HCT116 (cell line): Measurements from ENCODE around the gene SFR1. TPM values are rescaled to one million over a fixed set of nuclear protein-coding genes. Genes with fewer than 3 reads are reported as not detected.

Source experiments
- ATAC-seq: fragments of 200-7000 bp; cut with Tn5 transposase; 2 replicates; pipeline ENCODE4 v1.9.1; 2020; ENCODE audit warnings: mild to moderate bottlenecking, moderate library complexity
- BruUV-seq: library from RNA; stranded (reverse); fragments of 400-500 nt; replicated peaks from 2 replicates; lab custom pipeline; 2021; lab: Mats Ljungman, UMichigan
- CTCF ChIA-PET: fragments of 300-600 bp; sonication (Branson Sonifier 250); formaldehyde crosslinking; loops from one replicate; lab custom pipeline; 2021; ENCODE audit warnings: antibody characterized with exemption; lab: Charles Lee
- POLR2A ChIA-PET: fragments of 300-600, 350-600 bp; sonication (Branson Sonifier 250); formaldehyde crosslinking; loops from one replicate; lab custom pipeline; 2021; ENCODE audit warnings: antibody characterized with exemption; lab: Charles Lee
- RAD21 ChIA-PET, 2 experiments: fragments of 300-600 bp; sonication (Branson Sonifier 250); formaldehyde crosslinking; loops; one replicate each; lab custom pipeline; 2023; ENCODE audit warnings: low total read pairs in 2 of 2; ENCODE audit not compliant: uncharacterized antibody in 2 of 2, unreplicated experiment in 2 of 2, low non-redundant PET in 1 of 2; lab: Charles Lee
- DNase-seq: peaks from one replicate; pipeline ENCODE4 v3.0.0-alpha.2; 2010; ENCODE audit warnings: low read depth, low spot score
- H2AFZ ChIP-seq: fragments of 200-600 bp; shearing (Covaris generic), sonication (generic); 2 replicates; pipeline ENCODE4 v1.6.1; 2017; ENCODE audit warnings: low read depth, mixed run types, mixed read lengths, antibody characterized with exemption, low read length; ENCODE audit not compliant: poor library complexity, severe bottlenecking
- H3K27ac ChIP-seq: 2 replicates; pipeline ENCODE4 v1.5.1; 2012; ENCODE audit warnings: low read depth, low read length
- H3K27me3 ChIP-seq: fragments of 200-600 bp; sonication (generic); 2 replicates; pipeline ENCODE4 v1.6.1; 2016; ENCODE audit warnings: mixed run types, low read length, mixed read lengths; ENCODE audit not compliant: insufficient read depth
- H3K36me3 ChIP-seq, 2 experiments: fragments of 200-500 bp in 1 of 2; fragments of 200-600 bp in 1 of 2; sonication (Bioruptor generic) in 1 of 2; sonication (generic) in 1 of 2; 2 replicates each; pipeline versions ENCODE4 v1.5.1 to v1.6.1; 2014 to 2016; ENCODE audit warnings: low read length in 2 of 2, inconsistent platforms in 1 of 2, mixed read lengths in 1 of 2, mixed run types in 1 of 2; ENCODE audit not compliant: insufficient read depth in 2 of 2, control insufficient read depth in 1 of 2
- H3K4me1 ChIP-seq, 2 experiments: fragments of 200-600 bp in 1 of 2; sonication (generic) in 1 of 2; 2 replicates each; pipeline versions ENCODE4 v1.5.1 to v1.6.1; 2012 to 2017; ENCODE audit warnings: low read length in 2 of 2, inconsistent platforms in 1 of 2, mild to moderate bottlenecking in 1 of 2, mixed read lengths in 1 of 2, mixed run types in 1 of 2, moderate library complexity in 1 of 2; ENCODE audit not compliant: insufficient read depth in 2 of 2, control insufficient read depth in 1 of 2
- H3K4me2 ChIP-seq: fragments of 200-600 bp; sonication (generic); 2 replicates; pipeline ENCODE4 v1.6.1; 2017; ENCODE audit warnings: mixed run types, low read length, mixed read lengths
- H3K4me3 ChIP-seq, 2 experiments: fragments of 200-600 bp in 1 of 2; sonication (generic) in 1 of 2; replicated peaks in 1 of 2; 2 replicates each; pipeline ENCODE4 v1.5.1; 2011 to 2016; ENCODE audit warnings: low read length in 2 of 2, control low read depth in 1 of 2, low read depth in 1 of 2, mild to moderate bottlenecking in 1 of 2, mixed read lengths in 1 of 2, mixed run types in 1 of 2
- H3K79me2 ChIP-seq: fragments of 200-600 bp; sonication (generic); 2 replicates; pipeline ENCODE4 v1.6.1; 2017; ENCODE audit warnings: mild to moderate bottlenecking, mixed run types, low read length, moderate library complexity, mixed read lengths; ENCODE audit not compliant: insufficient read depth
- H3K9ac ChIP-seq: fragments of 200-600 bp; sonication (generic); 2 replicates; pipeline ENCODE4 v1.6.1; 2016; ENCODE audit warnings: low read length, mixed read lengths
- H3K9me2 ChIP-seq: fragments of 200-600 bp; sonication (generic), shearing (Covaris generic); 2 replicates; pipeline ENCODE4 v1.6.1; 2017; ENCODE audit warnings: mixed run types, mild to moderate bottlenecking, moderate library complexity; ENCODE audit not compliant: insufficient read depth
- H3K9me3 ChIP-seq, 2 experiments: fragments of 200-500 bp in 1 of 2; fragments of 200-600 bp in 1 of 2; sonication (Bioruptor generic) in 1 of 2; sonication (generic) in 1 of 2; 2 replicates each; pipeline ENCODE4 v1.6.1; 2014 to 2017; ENCODE audit warnings: low read length in 2 of 2, mixed read lengths in 2 of 2, inconsistent platforms in 1 of 2, low read depth in 1 of 2, mild to moderate bottlenecking in 1 of 2, mixed run types in 1 of 2, moderate library complexity in 1 of 2; ENCODE audit not compliant: control insufficient read depth in 1 of 2, insufficient read depth in 1 of 2
- H4K20me1 ChIP-seq: fragments of 200-600 bp; sonication (generic), shearing (Covaris generic); 2 replicates; pipeline ENCODE4 v1.6.1; 2017; ENCODE audit warnings: mixed run types, mild to moderate bottlenecking, moderate library complexity; ENCODE audit not compliant: insufficient read depth
- ELF1 ChIP-seq: IDR thresholded peaks from 2 replicates; pipeline ENCODE4 v1.6.1; 2012; ENCODE audit warnings: low read depth, borderline replicate concordance
- EZH2 ChIP-seq: fragments of 200-600 bp; sonication (generic); IDR thresholded peaks from 2 replicates; pipeline ENCODE4 v1.6.1; 2017; ENCODE audit warnings: antibody characterized with exemption, mixed run types
- EZH2phosphoT487 ChIP-seq: fragments of 200-600 bp; IDR thresholded peaks from 2 replicates; pipeline ENCODE4 v1.6.1; 2018; ENCODE audit warnings: antibody characterized with exemption, borderline replicate concordance
- FOSL1 ChIP-seq: IDR thresholded peaks from 2 replicates; pipeline ENCODE4 v1.6.1; 2012; ENCODE audit warnings: low read depth
- SIN3A ChIP-seq: IDR thresholded peaks from 2 replicates; pipeline ENCODE4 v1.6.1; 2012; ENCODE audit warnings: low read depth
- SP1 ChIP-seq: IDR thresholded peaks from 2 replicates; pipeline ENCODE4 v1.6.1; 2012; ENCODE audit warnings: low read depth
- SRF ChIP-seq: IDR thresholded peaks from 2 replicates; pipeline ENCODE4 v1.6.1; 2012; ENCODE audit warnings: low read depth
- YY1 ChIP-seq: IDR thresholded peaks from 2 replicates; pipeline ENCODE4 v1.6.1; 2011; ENCODE audit warnings: low read length, low read depth, moderate library complexity, mild to moderate bottlenecking; ENCODE audit not compliant: insufficient replicate concordance; ENCODE audit errors: extremely low read depth
- ZFX ChIP-seq: fragments of 450-650 bp; IDR thresholded peaks from 2 replicates; pipeline ENCODE4 v1.6.1; 2017
- intact Hi-C: fragments of 100-400 bp; cut with micrococcal nuclease; formaldehyde crosslinking; loops from 2 replicates; pipeline ENCODE4 v1.10.0; 2022
- total RNA-seq: library from RNA; stranded (reverse); gene quantifications from one replicate; pipeline ENCODE4 v1.2.1, GENCODE V29; 2021; ENCODE audit not compliant: unreplicated experiment
- TF ChIP-seq, protein P1 (sequence below), 3 experiments: fragments of 200-600 bp in 1 of 3; sonication (generic) in 1 of 3; IDR thresholded peaks in 2 of 3; conservative IDR thresholded peaks in 1 of 3; 2 replicates each; pipeline ENCODE4 v1.5.1; 2012 to 2017; ENCODE audit warnings: low read depth in 2 of 3, low read length in 2 of 3, antibody characterized with exemption in 1 of 3, borderline replicate concordance in 1 of 3, control low read depth in 1 of 3, mild to moderate bottlenecking in 1 of 3, mixed read lengths in 1 of 3, mixed run types in 1 of 3, moderate library complexity in 1 of 3; ENCODE audit not compliant: insufficient read depth in 1 of 3
- TF ChIP-seq, protein P2 (sequence below): IDR thresholded peaks from 2 replicates; pipeline ENCODE4 v1.6.1; 2012; ENCODE audit warnings: low read depth
- TF ChIP-seq, protein P3 (sequence below): IDR thresholded peaks from 2 replicates; pipeline ENCODE4 v1.6.1; 2012

Gene SFR1
- total RNA-seq, 1 experiment from 2014 or later, result 38.5 TPM

DNA sequence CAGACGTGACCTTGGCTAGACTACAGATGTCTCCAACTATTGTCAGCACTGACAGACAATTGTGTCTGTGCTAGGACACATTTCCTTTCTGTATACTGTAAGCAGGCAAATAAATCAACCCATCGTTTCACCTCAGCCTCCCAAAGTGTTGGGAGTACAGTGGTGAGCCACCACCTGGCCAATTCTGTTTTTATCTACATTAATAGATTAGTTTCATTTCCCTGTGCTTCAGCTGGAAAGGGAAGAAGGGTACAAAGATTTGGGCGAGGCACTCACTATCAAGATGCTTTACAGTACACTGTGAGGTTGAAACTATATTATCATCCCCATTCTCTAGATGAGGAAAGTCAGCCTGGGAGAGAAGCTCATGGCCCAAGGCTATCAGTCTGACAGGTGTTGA is 21.9 kb downstream of the SFR1 start:
- DNase-seq (no peak), ATAC-seq (no peak)
- Histone ChIP-seq H3K27me3 (no peaks in the 10 kb centered on the region), H3K27ac (no peak overlapping the region), H3K9me3 (no peaks in the 10 kb centered on the region), H3K9me2 (no peaks in the 10 kb centered on the region), H3K4me1 (no peaks in the 10 kb centered on the region), H3K79me2 (no peaks in the 10 kb centered on the region), H3K4me2 (no peak overlapping the region), H3K4me3 (no peak overlapping the region), H3K9ac (no peak overlapping the region), H3K36me3 (no peaks in the 10 kb centered on the region), H4K20me1 (no peaks in the 10 kb centered on the region), H2AFZ (no peak overlapping the region)
- TF ChIP-seq ZFX (no peak), EZH2 (no peak), ELF1 (no peak), YY1 (no peak), FOSL1 (no peak), SRF (no peak), SP1 (no peak), EZH2phosphoT487 (no peak), SIN3A (no peak)
- TF ChIP-seq, protein P1, sequence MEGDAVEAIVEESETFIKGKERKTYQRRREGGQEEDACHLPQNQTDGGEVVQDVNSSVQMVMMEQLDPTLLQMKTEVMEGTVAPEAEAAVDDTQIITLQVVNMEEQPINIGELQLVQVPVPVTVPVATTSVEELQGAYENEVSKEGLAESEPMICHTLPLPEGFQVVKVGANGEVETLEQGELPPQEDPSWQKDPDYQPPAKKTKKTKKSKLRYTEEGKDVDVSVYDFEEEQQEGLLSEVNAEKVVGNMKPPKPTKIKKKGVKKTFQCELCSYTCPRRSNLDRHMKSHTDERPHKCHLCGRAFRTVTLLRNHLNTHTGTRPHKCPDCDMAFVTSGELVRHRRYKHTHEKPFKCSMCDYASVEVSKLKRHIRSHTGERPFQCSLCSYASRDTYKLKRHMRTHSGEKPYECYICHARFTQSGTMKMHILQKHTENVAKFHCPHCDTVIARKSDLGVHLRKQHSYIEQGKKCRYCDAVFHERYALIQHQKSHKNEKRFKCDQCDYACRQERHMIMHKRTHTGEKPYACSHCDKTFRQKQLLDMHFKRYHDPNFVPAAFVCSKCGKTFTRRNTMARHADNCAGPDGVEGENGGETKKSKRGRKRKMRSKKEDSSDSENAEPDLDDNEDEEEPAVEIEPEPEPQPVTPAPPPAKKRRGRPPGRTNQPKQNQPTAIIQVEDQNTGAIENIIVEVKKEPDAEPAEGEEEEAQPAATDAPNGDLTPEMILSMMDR (IDR thresholded peaks at IDR 0.05 in 2 of 3, conservative IDR thresholded peaks at IDR 0.05 in 1 of 3; ENCODE audit: borderline replicate concordance in 1 of 3, insufficient read depth in 1 of 3, low read depth in 2 of 3, low read length in 2 of 3), result no peak
- TF ChIP-seq, protein P2, sequence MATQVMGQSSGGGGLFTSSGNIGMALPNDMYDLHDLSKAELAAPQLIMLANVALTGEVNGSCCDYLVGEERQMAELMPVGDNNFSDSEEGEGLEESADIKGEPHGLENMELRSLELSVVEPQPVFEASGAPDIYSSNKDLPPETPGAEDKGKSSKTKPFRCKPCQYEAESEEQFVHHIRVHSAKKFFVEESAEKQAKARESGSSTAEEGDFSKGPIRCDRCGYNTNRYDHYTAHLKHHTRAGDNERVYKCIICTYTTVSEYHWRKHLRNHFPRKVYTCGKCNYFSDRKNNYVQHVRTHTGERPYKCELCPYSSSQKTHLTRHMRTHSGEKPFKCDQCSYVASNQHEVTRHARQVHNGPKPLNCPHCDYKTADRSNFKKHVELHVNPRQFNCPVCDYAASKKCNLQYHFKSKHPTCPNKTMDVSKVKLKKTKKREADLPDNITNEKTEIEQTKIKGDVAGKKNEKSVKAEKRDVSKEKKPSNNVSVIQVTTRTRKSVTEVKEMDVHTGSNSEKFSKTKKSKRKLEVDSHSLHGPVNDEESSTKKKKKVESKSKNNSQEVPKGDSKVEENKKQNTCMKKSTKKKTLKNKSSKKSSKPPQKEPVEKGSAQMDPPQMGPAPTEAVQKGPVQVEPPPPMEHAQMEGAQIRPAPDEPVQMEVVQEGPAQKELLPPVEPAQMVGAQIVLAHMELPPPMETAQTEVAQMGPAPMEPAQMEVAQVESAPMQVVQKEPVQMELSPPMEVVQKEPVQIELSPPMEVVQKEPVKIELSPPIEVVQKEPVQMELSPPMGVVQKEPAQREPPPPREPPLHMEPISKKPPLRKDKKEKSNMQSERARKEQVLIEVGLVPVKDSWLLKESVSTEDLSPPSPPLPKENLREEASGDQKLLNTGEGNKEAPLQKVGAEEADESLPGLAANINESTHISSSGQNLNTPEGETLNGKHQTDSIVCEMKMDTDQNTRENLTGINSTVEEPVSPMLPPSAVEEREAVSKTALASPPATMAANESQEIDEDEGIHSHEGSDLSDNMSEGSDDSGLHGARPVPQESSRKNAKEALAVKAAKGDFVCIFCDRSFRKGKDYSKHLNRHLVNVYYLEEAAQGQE, result no peak
- TF ChIP-seq, protein P3, sequence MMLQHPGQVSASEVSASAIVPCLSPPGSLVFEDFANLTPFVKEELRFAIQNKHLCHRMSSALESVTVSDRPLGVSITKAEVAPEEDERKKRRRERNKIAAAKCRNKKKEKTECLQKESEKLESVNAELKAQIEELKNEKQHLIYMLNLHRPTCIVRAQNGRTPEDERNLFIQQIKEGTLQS, result no peak
- intact Hi-C loops, result no loop called here
- POLR2A ChIA-PET, result no interaction called here
- BruUV-seq, result no TSS peak
- RAD21 ChIA-PET, result no interaction called here
- CTCF ChIA-PET, result interaction anchor here (1.8 kb wide), 1 partner anchor 16 kb away, joined by 5 read pairs; no protein-coding TSS in a partner anchor
